Activated T-cell treated with anti-CD3 and anti-CD28 coated beads, Interleukin-2, amount 50 U/mL, for 24 hours (primary cell): ENCODE measurements around the gene ZG16B.

ENCODE experiments used
- DNase-seq: peaks from one replicate; pipeline ENCODE4 v3.0.0-alpha.2; 2020
- H3K27ac Mint-ChIP-seq: 2 replicates; pipeline ENCODE4 v1.8.0; 2020; ENCODE audit warnings: mild to moderate bottlenecking, mixed read lengths
- H3K27me3 Mint-ChIP-seq: 2 replicates; pipeline ENCODE4 v1.8.0; 2020; ENCODE audit warnings: mixed read lengths
- H3K36me3 Mint-ChIP-seq: 2 replicates; pipeline ENCODE4 v1.8.0; 2020; ENCODE audit warnings: low read depth, mixed read lengths
- H3K4me1 Mint-ChIP-seq: 2 replicates; pipeline ENCODE4 v1.8.0; 2020; ENCODE audit warnings: low read depth, mixed read lengths
- H3K4me3 Mint-ChIP-seq: 2 replicates; pipeline ENCODE4 v1.8.0; 2020; ENCODE audit warnings: mild to moderate bottlenecking, moderate library complexity, mixed read lengths
- H3K9me3 Mint-ChIP-seq: 2 replicates; pipeline ENCODE4 v1.8.0; 2020; ENCODE audit warnings: mixed read lengths

ZG16B gene

GRCh38 chr16:2815299-2815771 lies 14.8 kb upstream of the ZG16B start:
- Mint-ChIP-seq H3K4me1 (peaks cover 2% of the 10 kb centered on the region), H3K9me3 (no peaks in the 10 kb centered on the region), H3K4me3 (no peak overlapping the region), H3K27ac (no peak overlapping the region), H3K27me3 (peaks cover 12% of the 10 kb centered on the region), H3K36me3 (no peaks in the 10 kb centered on the region)
- DNase-seq = no peak

- Mint-ChIP-seq H3K27me3 (peaks cover 2% of the 10 kb centered on the region), H3K9me3 (no peaks in the 10 kb centered on the region), H3K4me3 (peak within 1 kb of the TSS; percentile 75), H3K27ac (peak within 1 kb of the TSS; percentile 50), H3K36me3 (no peaks in the 10 kb centered on the region), H3K4me1 (peaks cover 2% of the 10 kb centered on the region)
- peak; percentile 65 for DNase-seq
These were observed 13.3 kb upstream of the ZG16B start, which contains the start of gene PRSS21 for GRCh38 chr16:2816751-2817339. PRSS21 (plus strand) TSS chr16:2817237; CDS start chr16:2817269, 32 bp downstream.

GRCh38 chr16:2817340-2818271 lies 12.5 kb upstream of the ZG16B start:
- peak; percentile 51 for DNase-seq
- peak overlapping the region; percentile 75 for H3K4me3 Mint-ChIP-seq
- peaks cover 2% of the 10 kb centered on the region for H3K4me1 Mint-ChIP-seq
- H3K9me3 Mint-ChIP-seq = no peaks in the 10 kb centered on the region
- H3K36me3 Mint-ChIP-seq = no peaks in the 10 kb centered on the region
- H3K27me3 Mint-ChIP-seq = no peaks in the 10 kb centered on the region
- peak overlapping the region; percentile 50 for H3K27ac Mint-ChIP-seq

GRCh38 chr16:2818272-2818876 lies 11.7 kb upstream of the ZG16B start:
- no peaks in the 10 kb centered on the region for H3K27me3 Mint-ChIP-seq
- H3K27ac Mint-ChIP-seq = no peak overlapping the region
- no peaks in the 10 kb centered on the region for H3K36me3 Mint-ChIP-seq
- no peak for DNase-seq
- peaks cover 2% of the 10 kb centered on the region for H3K4me1 Mint-ChIP-seq
- peak overlapping the region; percentile 75 for H3K4me3 Mint-ChIP-seq
- no peaks in the 10 kb centered on the region for H3K9me3 Mint-ChIP-seq

GRCh38 chr16:2819179-2819938 lies 10.7 kb upstream of the ZG16B start:
- H3K27ac Mint-ChIP-seq = no peak overlapping the region
- no peak for DNase-seq
- H3K4me1 Mint-ChIP-seq = peaks cover 2% of the 10 kb centered on the region
- no peaks in the 10 kb centered on the region for H3K36me3 Mint-ChIP-seq
- no peak overlapping the region for H3K4me3 Mint-ChIP-seq
- no peaks in the 10 kb centered on the region for H3K27me3 Mint-ChIP-seq
- no peaks in the 10 kb centered on the region for H3K9me3 Mint-ChIP-seq

GRCh38 chr16:2819939-2820835 lies 9.9 kb upstream of the ZG16B start:
- H3K36me3 Mint-ChIP-seq = no peaks in the 10 kb centered on the region
- peaks cover 2% of the 10 kb centered on the region for H3K4me1 Mint-ChIP-seq
- H3K27me3 Mint-ChIP-seq = no peaks in the 10 kb centered on the region
- H3K27ac Mint-ChIP-seq = no peak overlapping the region
- no peaks in the 10 kb centered on the region for H3K9me3 Mint-ChIP-seq
- H3K4me3 Mint-ChIP-seq = no peak overlapping the region
- no peak for DNase-seq

GRCh38 chr16:2820836-2821486 lies 9.1 kb upstream of the ZG16B start:
- DNase-seq = no peak
- Mint-ChIP-seq H3K9me3 (no peaks in the 10 kb centered on the region), H3K36me3 (no peaks in the 10 kb centered on the region), H3K27me3 (no peaks in the 10 kb centered on the region), H3K4me1 (peaks cover 2% of the 10 kb centered on the region), H3K4me3 (no peak overlapping the region), H3K27ac (no peak overlapping the region)

- Mint-ChIP-seq H3K9me3 (no peaks in the 10 kb centered on the region), H3K27me3 (no peaks in the 10 kb centered on the region), H3K36me3 (no peaks in the 10 kb centered on the region), H3K4me1 (peaks cover 2% of the 10 kb centered on the region), H3K4me3 (no peak overlapping the region), H3K27ac (no peak overlapping the region)
- no peak for DNase-seq
These were observed 8.5 kb upstream of the ZG16B start for GRCh38 chr16:2821487-2822157.

- H3K9me3 Mint-ChIP-seq = no peaks in the 10 kb centered on the region
- no peak for DNase-seq
- no peak overlapping the region for H3K4me3 Mint-ChIP-seq
- H3K27me3 Mint-ChIP-seq = no peaks in the 10 kb centered on the region
- peaks cover 2% of the 10 kb centered on the region for H3K4me1 Mint-ChIP-seq
- no peak overlapping the region for H3K27ac Mint-ChIP-seq
- H3K36me3 Mint-ChIP-seq = no peaks in the 10 kb centered on the region
These were observed 8.0 kb upstream of the ZG16B start for GRCh38 chr16:2822158-2822495.

GRCh38 chr16:2822496-2822895 lies 7.6 kb upstream of the ZG16B start:
- Mint-ChIP-seq H3K9me3 (no peaks in the 10 kb centered on the region), H3K27me3 (no peaks in the 10 kb centered on the region)

GRCh38 chr16:2824626-2825025 lies 5.5 kb upstream of the ZG16B start:
- no peaks in the 10 kb centered on the region for H3K9me3 Mint-ChIP-seq
- no peaks in the 10 kb centered on the region for H3K4me1 Mint-ChIP-seq

More at GRCh38 chr16:2822496-2822895, 7.6 kb upstream of the ZG16B start:
- H3K36me3 Mint-ChIP-seq = no peaks in the 10 kb centered on the region
- no peak overlapping the region for H3K27ac Mint-ChIP-seq
- H3K4me3 Mint-ChIP-seq = no peak overlapping the region
- H3K4me1 Mint-ChIP-seq = peaks cover 2% of the 10 kb centered on the region
- DNase-seq = no peak

GRCh38 chr16:2825049-2825742 lies 4.9 kb upstream of the ZG16B start:
- H3K4me3 Mint-ChIP-seq = no peak overlapping the region
- H3K27me3 Mint-ChIP-seq = no peaks in the 10 kb centered on the region
- H3K36me3 Mint-ChIP-seq = no peaks in the 10 kb centered on the region
- H3K9me3 Mint-ChIP-seq = no peaks in the 10 kb centered on the region
- H3K4me1 Mint-ChIP-seq = no peaks in the 10 kb centered on the region
- DNase-seq = no peak
- no peak overlapping the region for H3K27ac Mint-ChIP-seq

More at GRCh38 chr16:2824626-2825025, 5.5 kb upstream of the ZG16B start:
- Mint-ChIP-seq H3K27ac (no peak overlapping the region), H3K36me3 (no peaks in the 10 kb centered on the region), H3K27me3 (no peaks in the 10 kb centered on the region), H3K4me3 (no peak overlapping the region)
- DNase-seq = no peak
